Astrocyte of the cerebellum (primary cell): ENCODE measurements around the gene COMT.

Experiments used
- DNase-seq: peaks from one replicate; pipeline ENCODE4 v3.0.0-alpha.2; 2011; ENCODE audit warnings: low read depth
- H3K4me3 ChIP-seq: 2 replicates; pipeline ENCODE4 v1.5.1; 2011; ENCODE audit warnings: mild to moderate bottlenecking, low read depth, low read length, moderate library complexity
- CTCF ChIP-seq: IDR thresholded peaks from 2 replicates; pipeline ENCODE4 v1.5.1; 2012; ENCODE audit warnings: low read length, low read depth, moderate library complexity, mild to moderate bottlenecking; ENCODE audit errors: missing control alignments
- in situ Hi-C: cut with HindIII; loops from 2 replicates; pipeline ENCODE4 v1.10.0; 2017; ENCODE audit warnings: low sequenced_read_pairs

Gene COMT

GRCh38 chr22:19998991-19999820 is 57.6 kb downstream of the COMT start:
- H3K4me3 ChIP-seq: no peak overlapping the region
- in situ Hi-C loops: no loop called here
- DNase-seq: no peak
- no peak for TF ChIP-seq CTCF

GRCh38 chr22:20000246-20001081 is 58.9 kb downstream of the COMT start:
- TF ChIP-seq CTCF: no peak
- in situ Hi-C loops: no loop called here
- no peak overlapping the region for H3K4me3 ChIP-seq
- no peak for DNase-seq

GRCh38 chr22:20001082-20001638 is 59.6 kb downstream of the COMT start:
- no peak overlapping the region for H3K4me3 ChIP-seq
- TF ChIP-seq CTCF: no peak
- in situ Hi-C loops: no loop called here
- no peak for DNase-seq

GRCh38 chr22:20002128-20002527 is 60.6 kb downstream of the COMT start:
- no peak overlapping the region for H3K4me3 ChIP-seq
- TF ChIP-seq CTCF: no peak
- in situ Hi-C loops: no loop called here
- DNase-seq: no peak

GRCh38 chr22:20002636-20003035 is 61.1 kb downstream of the COMT start:
- TF ChIP-seq CTCF: no peak
- DNase-seq: no peak
- in situ Hi-C loops: no loop called here

GRCh38 chr22:20003304-20003703 is 61.7 kb downstream of the COMT start:
- no peak overlapping the region for H3K4me3 ChIP-seq
- in situ Hi-C loops: no loop called here
- TF ChIP-seq CTCF: no peak
- DNase-seq: no peak

More at GRCh38 chr22:20002636-20003035, 61.1 kb downstream of the COMT start:
- no peak overlapping the region for H3K4me3 ChIP-seq
